ENCODE data around the gene DISC1. TPM values are rescaled to one million over a fixed set of nuclear protein-coding genes. Genes with fewer than 3 reads are reported as not detected.
"Not testable (repeated sequence)": the region's sequence is repeated elsewhere in the genome, so short reads cannot be mapped to it uniquely, and the experiment has no call there.

Gene DISC1
- total RNA-seq, 1 experiment from 2014 or later = 1.8 TPM

DNA sequence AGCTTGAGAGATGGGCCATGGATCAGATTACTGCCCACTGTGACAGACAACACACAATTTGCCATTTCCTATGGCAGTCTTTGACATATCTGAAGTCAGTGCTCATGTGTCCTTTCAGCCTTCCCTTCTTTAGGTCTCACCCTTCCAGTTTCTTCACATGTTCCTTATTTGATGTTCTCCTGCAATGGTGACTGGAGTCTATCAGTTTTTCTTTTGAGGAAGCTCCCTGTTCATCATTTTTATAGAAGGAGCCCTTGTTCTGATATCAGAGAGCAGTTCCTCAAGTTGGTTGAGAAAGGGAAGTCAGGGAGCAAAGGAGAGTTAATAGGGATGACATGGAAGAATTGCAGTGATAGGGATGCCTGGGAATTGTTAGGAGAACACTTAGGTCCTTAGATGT lies 42.2 kb downstream of the DISC1 start:
- BruUV-seq (replicated peaks) = no TSS peak

GRCh38 chr1:231669864-231670621 lies 43.5 kb downstream of the DISC1 start:
- H3K4me2 ChIP-seq (ENCODE audit: low read length); H3K36me3 ChIP-seq (ENCODE audit: control insufficient read depth in 1 of 2, insufficient read depth in 2 of 2, low read length in 2 of 2); ATAC-seq; H3K4me3 ChIP-seq (replicated peaks in 1 of 2; ENCODE audit: low read depth in 1 of 2, low read length in 2 of 2); RAD21 ChIA-PET (ENCODE audit: low non-redundant PET in 1 of 2, low total read pairs in 2 of 2, uncharacterized antibody in 2 of 2, unreplicated experiment in 2 of 2); H3K9me2 ChIP-seq (ENCODE audit: insufficient read depth); H3K27ac ChIP-seq (ENCODE audit: low read depth, low read length); H3K9ac ChIP-seq (ENCODE audit: low read length); DNase-seq (ENCODE audit: low read depth, low spot score); H3K79me2 ChIP-seq (ENCODE audit: insufficient read depth, low read length); H3K27me3 ChIP-seq (ENCODE audit: insufficient read depth, low read length); BruUV-seq (replicated peaks); CTCF ChIA-PET; H3K9me3 ChIP-seq (ENCODE audit: control insufficient read depth in 1 of 2, insufficient read depth in 1 of 2, low read depth in 1 of 2, low read length in 2 of 2); H3K4me1 ChIP-seq (ENCODE audit: control insufficient read depth in 1 of 2, insufficient read depth in 2 of 2, low read length in 2 of 2); H2AFZ ChIP-seq (ENCODE audit: low read depth, low read length, poor library complexity, severe bottlenecking); POLR2A ChIA-PET; intact Hi-C loops (cut with micrococcal nuclease); H4K20me1 ChIP-seq (ENCODE audit: insufficient read depth): not testable (repeated sequence)

More for the DNA sequence above, 42.2 kb downstream of the DISC1 start:
- H3K4me3 ChIP-seq (replicated peaks in 1 of 2; ENCODE audit: low read depth in 1 of 2, low read length in 2 of 2) = no peak overlapping the region
- H2AFZ ChIP-seq (ENCODE audit: low read depth, low read length, poor library complexity, severe bottlenecking) = no peak overlapping the region
- no peak for DNase-seq (ENCODE audit: low read depth, low spot score)
- ATAC-seq = no peak
- no peaks in the 10 kb centered on the region for H3K9me3 ChIP-seq (ENCODE audit: control insufficient read depth in 1 of 2, insufficient read depth in 1 of 2, low read depth in 1 of 2, low read length in 2 of 2)
- no peaks in the 10 kb centered on the region for H3K79me2 ChIP-seq (ENCODE audit: insufficient read depth, low read length)
- H3K27ac ChIP-seq (ENCODE audit: low read depth, low read length) = no peak overlapping the region
- intact Hi-C loops (cut with micrococcal nuclease) = no loop called here
- ChIA-PET POLR2A (no interaction called here), RAD21 (ENCODE audit: low non-redundant PET in 1 of 2, low total read pairs in 2 of 2, uncharacterized antibody in 2 of 2, unreplicated experiment in 2 of 2) (no interaction called here), CTCF (no interaction called here)
- H4K20me1 ChIP-seq (ENCODE audit: insufficient read depth) = no peaks in the 10 kb centered on the region
- no peak overlapping the region for H3K4me2 ChIP-seq (ENCODE audit: low read length)
- no peak overlapping the region for H3K9ac ChIP-seq (ENCODE audit: low read length)
- no peaks in the 10 kb centered on the region for H3K36me3 ChIP-seq (ENCODE audit: control insufficient read depth in 1 of 2, insufficient read depth in 2 of 2, low read length in 2 of 2)
- H3K9me2 ChIP-seq (ENCODE audit: insufficient read depth) = no peaks in the 10 kb centered on the region
- TF ChIP-seq RAD21 (IDR thresholded peaks at IDR 0.05; ENCODE audit: low read depth) (no peak), SIN3A (IDR thresholded peaks at IDR 0.05; ENCODE audit: low read depth) (no peak), EZH2phosphoT487 (IDR thresholded peaks at IDR 0.05; ENCODE audit: borderline replicate concordance) (no peak), ZBTB33 (IDR thresholded peaks at IDR 0.05; ENCODE audit: extremely low read depth, insufficient replicate concordance, low read length) (no peak), EGR1 (IDR thresholded peaks at IDR 0.05; ENCODE audit: low read depth) (no peak), POLR2AphosphoS5 (IDR thresholded peaks at IDR 0.05; ENCODE audit: low read depth, low read length) (no peak), POLR2A (IDR thresholded peaks at IDR 0.05; ENCODE audit: borderline replicate concordance, extremely low read depth, insufficient read depth, insufficient read length) (no peak), ELF1 (IDR thresholded peaks at IDR 0.05; ENCODE audit: borderline replicate concordance, low read depth) (no peak), SRF (IDR thresholded peaks at IDR 0.05; ENCODE audit: low read depth) (no peak), ZFX (IDR thresholded peaks at IDR 0.05) (no peak), CEBPB (IDR thresholded peaks at IDR 0.05; ENCODE audit: low read depth) (no peak), CTCF (IDR thresholded peaks at IDR 0.05 in 2 of 3, conservative IDR thresholded peaks at IDR 0.05 in 1 of 3; ENCODE audit: borderline replicate concordance in 1 of 3, insufficient read depth in 1 of 3, low read depth in 2 of 3, low read length in 2 of 3) (no peak)
- TF ChIP-seq, protein P1, sequence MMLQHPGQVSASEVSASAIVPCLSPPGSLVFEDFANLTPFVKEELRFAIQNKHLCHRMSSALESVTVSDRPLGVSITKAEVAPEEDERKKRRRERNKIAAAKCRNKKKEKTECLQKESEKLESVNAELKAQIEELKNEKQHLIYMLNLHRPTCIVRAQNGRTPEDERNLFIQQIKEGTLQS (IDR thresholded peaks at IDR 0.05) = no peak
- H3K27me3 ChIP-seq (ENCODE audit: insufficient read depth, low read length) = no peaks in the 10 kb centered on the region
- H3K4me1 ChIP-seq (ENCODE audit: control insufficient read depth in 1 of 2, insufficient read depth in 2 of 2, low read length in 2 of 2) = no peaks in the 10 kb centered on the region
